A673 (cell line): ENCODE results near the gene OR52B6. TPM values are rescaled to one million over a fixed set of nuclear protein-coding genes. Genes with fewer than 3 reads are reported as not detected.

Source experiments
- BruUV-seq: library from RNA; stranded (reverse); fragments of 400-500 nt; replicated peaks from 2 replicates; lab custom pipeline; 2021; lab: Mats Ljungman, UMichigan
- CTCF ChIA-PET: fragments of 300-600 bp; sonication (Branson Sonifier 250); formaldehyde crosslinking; loops from one replicate; lab custom pipeline; 2022; ENCODE audit warnings: antibody characterized with exemption; lab: Charles Lee
- POLR2A ChIA-PET: fragments of 300-600 bp; sonication (Branson Sonifier 250); formaldehyde crosslinking; loops from one replicate; lab custom pipeline; 2022; ENCODE audit warnings: antibody characterized with exemption; ENCODE audit not compliant: low non-redundant PET; lab: Charles Lee
- DNase-seq: peaks from one replicate; pipeline ENCODE4 v3.0.0-alpha.2; 2015; ENCODE audit warnings: low spot score
- H3K27ac ChIP-seq: fragments of 200-600 bp; sonication (generic); 2 replicates; pipeline ENCODE4 v1.5.1; 2016; ENCODE audit warnings: mixed run types, low read depth, mild to moderate bottlenecking, mixed read lengths, antibody characterized with exemption, low read length; ENCODE audit not compliant: poor library complexity, severe bottlenecking
- H3K27me3 ChIP-seq: fragments of 200-600 bp; sonication (generic); replicated peaks from 2 replicates; pipeline ENCODE4 v1.6.1; 2017; ENCODE audit warnings: mixed run types, low read depth, mild to moderate bottlenecking, mixed read lengths, antibody characterized with exemption, low read length; ENCODE audit not compliant: insufficient read depth, poor library complexity
- H3K36me3 ChIP-seq: fragments of 200-600 bp; sonication (generic); 2 replicates; pipeline ENCODE4 v1.6.1; 2016; ENCODE audit warnings: mixed run types, mild to moderate bottlenecking, mixed read lengths, antibody characterized with exemption, low read length; ENCODE audit not compliant: insufficient read depth, poor library complexity, severe bottlenecking
- H3K4me1 ChIP-seq: fragments of 200-600 bp; sonication (generic); 2 replicates; pipeline ENCODE4 v1.6.1; 2017; ENCODE audit warnings: mixed run types, mild to moderate bottlenecking, mixed read lengths, antibody characterized with exemption, low read length; ENCODE audit not compliant: insufficient read depth, poor library complexity, severe bottlenecking
- H3K4me3 ChIP-seq: fragments of 200-600 bp; sonication (generic); 2 replicates; pipeline ENCODE4 v1.5.1; 2016; ENCODE audit warnings: low read depth, mixed run types, mild to moderate bottlenecking, mixed read lengths, low read length; ENCODE audit not compliant: poor library complexity, severe bottlenecking
- H3K9me3 ChIP-seq: fragments of 200-600 bp; sonication (generic); 2 replicates; pipeline ENCODE4 v1.6.1; 2016; ENCODE audit warnings: mixed run types, low read depth, mild to moderate bottlenecking, mixed read lengths, antibody characterized with exemption, low read length; ENCODE audit not compliant: poor library complexity, severe bottlenecking
- EZH2 ChIP-seq: fragments of 200-600 bp; sonication (generic); IDR thresholded peaks from 2 replicates; pipeline ENCODE4 v1.6.1; 2017; ENCODE audit warnings: borderline replicate concordance, low read depth, mild to moderate bottlenecking, mixed read lengths, antibody characterized with exemption, low read length; ENCODE audit not compliant: poor library complexity, severe bottlenecking
- intact Hi-C: fragments of 100-400 bp; cut with micrococcal nuclease; formaldehyde crosslinking; loops from one replicate; pipeline ENCODE4 v1.10.0; 2022; ENCODE audit not compliant: unreplicated experiment
- total RNA-seq: library from RNA; stranded (reverse); gene quantifications from 2 replicates; pipeline ENCODE4 v1.2.3, GENCODE V29; 2021
- TF ChIP-seq, protein P1 (sequence below): fragments of 300-800, 200-600 bp; sonication (generic); conservative IDR thresholded peaks from 2 replicates; pipeline ENCODE4 v1.5.1; 2017; ENCODE audit warnings: low read depth, mild to moderate bottlenecking, antibody characterized with exemption, low read length, moderate library complexity, mixed read lengths

OR52B6 gene
- total RNA-seq, 1 experiment from 2014 or later, result not detected

DNA sequence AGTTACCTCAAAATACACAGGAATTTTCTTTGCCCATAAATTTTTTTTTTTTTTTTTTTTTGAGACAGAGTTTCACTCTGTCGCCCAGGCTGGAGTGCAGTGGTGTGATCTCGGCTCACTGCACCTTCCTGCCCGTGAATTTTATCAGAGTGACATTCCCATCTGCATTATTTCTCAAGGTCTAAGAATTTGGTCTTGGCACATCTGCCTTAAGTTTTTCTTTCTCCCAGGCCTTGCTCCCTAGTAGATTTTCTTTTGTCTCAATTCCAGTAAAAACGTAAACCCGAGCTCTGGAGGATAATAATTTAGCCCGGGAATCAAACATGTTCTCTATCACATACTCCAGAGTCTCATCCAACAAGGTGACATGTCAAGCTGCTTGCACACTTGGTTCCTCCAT lies 28.1 kb downstream of the OR52B6 start:
- intact Hi-C loops, result loop anchor here (10.0 kb wide), 1 partner anchor 286 kb away; the partner anchor contains the start of gene OR52E5
- no peaks in the 10 kb centered on the region for H3K36me3 ChIP-seq
- H3K4me3 ChIP-seq, result no peak overlapping the region
- no peaks in the 10 kb centered on the region for H3K4me1 ChIP-seq
- POLR2A ChIA-PET, result no interaction called here
- TF ChIP-seq, protein P1, sequence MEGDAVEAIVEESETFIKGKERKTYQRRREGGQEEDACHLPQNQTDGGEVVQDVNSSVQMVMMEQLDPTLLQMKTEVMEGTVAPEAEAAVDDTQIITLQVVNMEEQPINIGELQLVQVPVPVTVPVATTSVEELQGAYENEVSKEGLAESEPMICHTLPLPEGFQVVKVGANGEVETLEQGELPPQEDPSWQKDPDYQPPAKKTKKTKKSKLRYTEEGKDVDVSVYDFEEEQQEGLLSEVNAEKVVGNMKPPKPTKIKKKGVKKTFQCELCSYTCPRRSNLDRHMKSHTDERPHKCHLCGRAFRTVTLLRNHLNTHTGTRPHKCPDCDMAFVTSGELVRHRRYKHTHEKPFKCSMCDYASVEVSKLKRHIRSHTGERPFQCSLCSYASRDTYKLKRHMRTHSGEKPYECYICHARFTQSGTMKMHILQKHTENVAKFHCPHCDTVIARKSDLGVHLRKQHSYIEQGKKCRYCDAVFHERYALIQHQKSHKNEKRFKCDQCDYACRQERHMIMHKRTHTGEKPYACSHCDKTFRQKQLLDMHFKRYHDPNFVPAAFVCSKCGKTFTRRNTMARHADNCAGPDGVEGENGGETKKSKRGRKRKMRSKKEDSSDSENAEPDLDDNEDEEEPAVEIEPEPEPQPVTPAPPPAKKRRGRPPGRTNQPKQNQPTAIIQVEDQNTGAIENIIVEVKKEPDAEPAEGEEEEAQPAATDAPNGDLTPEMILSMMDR, result no peak
- no peak for TF ChIP-seq EZH2
- BruUV-seq, result no TSS peak
- no peak for DNase-seq
- H3K9me3 ChIP-seq, result no peaks in the 10 kb centered on the region
- no peaks in the 10 kb centered on the region for H3K27me3 ChIP-seq
- H3K27ac ChIP-seq, result no peak overlapping the region
- CTCF ChIA-PET, result no interaction called here

DNA sequence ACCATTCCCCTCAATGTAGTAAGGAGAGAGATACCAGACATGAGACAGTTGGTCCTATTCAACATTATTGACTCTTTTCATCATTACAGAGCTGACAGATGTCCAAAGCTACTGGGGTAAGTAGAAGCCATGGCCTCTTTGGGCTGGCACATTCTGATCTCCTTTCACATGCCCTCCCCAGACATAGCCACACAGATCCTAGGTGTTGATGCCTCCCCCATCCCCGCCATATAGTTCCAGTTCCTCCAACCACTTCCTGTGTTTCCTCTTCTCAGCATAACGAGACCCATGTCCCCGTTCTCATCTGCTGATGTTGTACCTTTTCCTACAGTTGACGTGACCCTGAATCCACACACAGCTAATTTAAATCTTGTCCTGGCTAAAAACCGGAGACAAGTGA lies 29.8 kb downstream of the OR52B6 start:
- Histone ChIP-seq H3K36me3 (no peaks in the 10 kb centered on the region), H3K4me3 (no peak overlapping the region), H3K4me1 (no peaks in the 10 kb centered on the region), H3K9me3 (no peaks in the 10 kb centered on the region), H3K27ac (no peak overlapping the region), H3K27me3 (no peaks in the 10 kb centered on the region)
- intact Hi-C loops, result no loop called here
- CTCF ChIA-PET, result no interaction called here
- BruUV-seq, result no TSS peak
- no peak for DNase-seq
- POLR2A ChIA-PET, result no interaction called here
- TF ChIP-seq, protein P1, result no peak
- TF ChIP-seq EZH2, result no peak

DNA sequence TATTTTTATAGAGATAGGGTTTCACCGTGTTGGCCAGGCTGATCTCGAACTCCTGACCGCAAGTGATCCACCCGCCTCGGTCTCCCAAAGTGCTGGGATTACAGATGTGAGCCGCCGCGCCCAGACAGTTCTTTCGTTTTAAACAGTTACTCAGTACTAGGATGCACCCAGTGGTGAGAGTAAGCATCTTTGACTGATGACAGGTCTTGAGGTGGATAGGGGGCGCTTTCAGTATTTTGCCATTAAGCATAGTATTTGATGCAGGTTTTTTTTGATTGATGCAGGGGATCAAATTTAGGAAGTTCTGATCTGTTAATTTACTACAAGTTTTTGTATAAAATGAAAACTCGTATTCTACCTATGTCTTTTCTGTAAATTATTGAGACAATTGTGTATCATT lies 30.9 kb downstream of the OR52B6 start:
- BruUV-seq, result no TSS peak
- DNase-seq, result no peak
- TF ChIP-seq, protein P1, result 0 out of 2 replicates have a peak, but pooled peaks have one; percentile 14
- no peak for TF ChIP-seq EZH2
- H3K4me1 ChIP-seq, result no peaks in the 10 kb centered on the region
- no peaks in the 10 kb centered on the region for H3K9me3 ChIP-seq
- no peak overlapping the region for H3K4me3 ChIP-seq
- intact Hi-C loops, result no loop called here
- ChIA-PET CTCF (no interaction called here), POLR2A (no interaction called here)
- H3K27me3 ChIP-seq, result no peaks in the 10 kb centered on the region
- no peak overlapping the region for H3K27ac ChIP-seq
- no peaks in the 10 kb centered on the region for H3K36me3 ChIP-seq
